B cell (primary cell): Measurements from ENCODE around the gene CAB39L.

Experiments
- CTCF ChIP-seq: fragments of 200-600 bp; IDR thresholded peaks from one replicate; pipeline ENCODE4 v1.8.0; 2022; ENCODE audit warnings: antibody characterized with exemption, mild to moderate bottlenecking
- EZH2 ChIP-seq: IDR thresholded peaks from 2 replicates; pipeline ENCODE4 v1.6.1; 2012; ENCODE audit warnings: borderline replicate concordance, low read depth, mild to moderate bottlenecking, moderate library complexity, low read length; ENCODE audit not compliant: insufficient read depth, poor library complexity, severe bottlenecking

GRCh38 chr13:49308097-49308875 lies 135.6 kb downstream of the CAB39L start:
- TF ChIP-seq EZH2, result no peak
- TF ChIP-seq CTCF, result no peak
